ENCODE results near the gene SPIN4.

DNA sequence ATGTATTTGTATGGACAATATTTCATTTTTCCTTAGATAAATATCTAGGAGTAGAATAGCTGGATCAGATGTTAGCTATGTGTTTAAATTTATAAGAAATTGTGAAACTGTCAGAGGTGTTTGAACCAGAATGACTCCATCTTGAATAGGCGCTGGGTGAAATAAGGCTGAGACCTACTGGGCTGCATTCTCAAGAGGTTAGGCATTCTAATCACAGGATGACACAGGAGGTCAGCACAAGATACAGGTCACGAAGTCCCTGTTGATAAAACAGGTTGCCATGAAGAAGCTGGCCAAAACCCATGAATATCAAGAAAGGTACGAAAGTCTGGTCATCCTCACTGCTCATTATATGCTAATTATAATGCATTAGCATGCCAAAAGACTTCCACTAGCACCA is 36.3 kb upstream of the SPIN4 start:
- TF ChIP-seq, protein P1, sequence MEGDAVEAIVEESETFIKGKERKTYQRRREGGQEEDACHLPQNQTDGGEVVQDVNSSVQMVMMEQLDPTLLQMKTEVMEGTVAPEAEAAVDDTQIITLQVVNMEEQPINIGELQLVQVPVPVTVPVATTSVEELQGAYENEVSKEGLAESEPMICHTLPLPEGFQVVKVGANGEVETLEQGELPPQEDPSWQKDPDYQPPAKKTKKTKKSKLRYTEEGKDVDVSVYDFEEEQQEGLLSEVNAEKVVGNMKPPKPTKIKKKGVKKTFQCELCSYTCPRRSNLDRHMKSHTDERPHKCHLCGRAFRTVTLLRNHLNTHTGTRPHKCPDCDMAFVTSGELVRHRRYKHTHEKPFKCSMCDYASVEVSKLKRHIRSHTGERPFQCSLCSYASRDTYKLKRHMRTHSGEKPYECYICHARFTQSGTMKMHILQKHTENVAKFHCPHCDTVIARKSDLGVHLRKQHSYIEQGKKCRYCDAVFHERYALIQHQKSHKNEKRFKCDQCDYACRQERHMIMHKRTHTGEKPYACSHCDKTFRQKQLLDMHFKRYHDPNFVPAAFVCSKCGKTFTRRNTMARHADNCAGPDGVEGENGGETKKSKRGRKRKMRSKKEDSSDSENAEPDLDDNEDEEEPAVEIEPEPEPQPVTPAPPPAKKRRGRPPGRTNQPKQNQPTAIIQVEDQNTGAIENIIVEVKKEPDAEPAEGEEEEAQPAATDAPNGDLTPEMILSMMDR (IDR thresholded peaks at IDR 0.05 in 8 of 11, conservative IDR thresholded peaks at IDR 0.05 in 3 of 11), result no peak
- TF ChIP-seq POLR2A (IDR thresholded peaks at IDR 0.05), result no peak
